ENCODE data around the gene TEX2. TPM values are rescaled to one million over a fixed set of nuclear protein-coding genes. Genes with fewer than 3 reads are reported as not detected.

The TEX2 gene
- total and polyA plus RNA-seq, 2 donors (not counting 3 experiments of a cell fraction or from before 2014, with no cell fraction given) = 13.3 to 25.8 TPM

GRCh38 chr17:64247836-64248235 is 15.2 kb downstream of the TEX2 start:
- Histone ChIP-seq H3K79me2 (ENCODE audit: control insufficient read depth, insufficient read depth, low read length) (peaks cover 5% of the 10 kb centered on the region), H3K4me3 (replicated peaks in 1 of 3; ENCODE audit: insufficient read depth in 1 of 3, low read depth in 1 of 3, low read length in 3 of 3) (no peak overlapping the region), H2AFZ (ENCODE audit: low read depth, low read length) (no peak overlapping the region), H3K9me1 (replicated peaks; ENCODE audit: control insufficient read depth, extremely low read depth, insufficient read depth, low read length) (no peaks in the 10 kb centered on the region), H3K9ac (replicated peaks; ENCODE audit: extremely low read depth, insufficient read depth, low read length) (no peak overlapping the region), H3K4me2 (ENCODE audit: insufficient read depth, low read length) (no peak overlapping the region), H4K20me1 (replicated peaks; ENCODE audit: control insufficient read depth, extremely low read depth, insufficient read depth, low read length) (no peaks in the 10 kb centered on the region), H3K9me3 (replicated peaks; ENCODE audit: control insufficient read depth, insufficient read depth, low read length) (no peaks in the 10 kb centered on the region), H3K27ac (ENCODE audit: insufficient read depth, low read depth, low read length) (no peak overlapping the region), H3K36me3 (ENCODE audit: control insufficient read depth in 2 of 2, extremely low read depth in 1 of 2, insufficient read depth in 2 of 2, low read length in 2 of 2) (no peaks in the 10 kb centered on the region), H3K4me1 (ENCODE audit: control insufficient read depth, extremely low read depth, insufficient read depth, low read length) (no peaks in the 10 kb centered on the region), H3K27me3 (ENCODE audit: control insufficient read depth in 2 of 2, insufficient read depth in 2 of 2, low read length in 2 of 2) (no peaks in the 10 kb centered on the region)
- dilution Hi-C loops (cut with MboI; ENCODE audit: extremely low pct_ligation_motif_present, low sequenced_read_pairs) (no loop called here), intact Hi-C loops (cut with micrococcal nuclease) (no loop called here)
- TF ChIP-seq CTCF (IDR thresholded peaks at IDR 0.05; ENCODE audit: extremely low read depth in 1 of 2, insufficient read depth in 1 of 2, low read depth in 1 of 2, low read length in 2 of 2) = no peak
- TF ChIP-seq, protein P1, sequence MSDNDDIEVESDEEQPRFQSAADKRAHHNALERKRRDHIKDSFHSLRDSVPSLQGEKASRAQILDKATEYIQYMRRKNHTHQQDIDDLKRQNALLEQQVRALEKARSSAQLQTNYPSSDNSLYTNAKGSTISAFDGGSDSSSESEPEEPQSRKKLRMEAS (IDR thresholded peaks at IDR 0.05; ENCODE audit: insufficient read depth, insufficient read length) = no peak
- no peak for TF ChIP-seq FOS (IDR thresholded peaks at IDR 0.05; ENCODE audit: borderline replicate concordance, insufficient read depth, low read length)
- no peak for TF ChIP-seq POLR2A (IDR thresholded peaks at IDR 0.05; ENCODE audit: low read depth, low read length)
- no peak for TF ChIP-seq EZH2 (IDR thresholded peaks at IDR 0.05; ENCODE audit: borderline replicate concordance, low read depth, low read length, severe bottlenecking)
- no peak for TF ChIP-seq GATA2 (IDR thresholded peaks at IDR 0.05; ENCODE audit: insufficient read depth, insufficient read length, low read depth, low read length)
- no peak for DNase-seq (ENCODE audit: low read depth, low spot score)
- ChIA-PET CTCF (interaction anchor here (0.6 kb wide), 1 partner anchor 53 kb away, joined by 3 read pairs; no protein-coding TSS in a partner anchor), POLR2A (no interaction called here)
- no TSS peak for BruUV-seq (replicated peaks)
- no peak for FAIRE-seq

Data from endothelial cell of umbilical vein (primary cell).